HepG2 (cell line): ENCODE results near the gene DNAJC2. TPM values are rescaled to one million over a fixed set of nuclear protein-coding genes. Genes with fewer than 3 reads are reported as not detected.
A peak's percentile ranks its signal among the peaks of the same experiment; 100 is the strongest.

ENCODE experiments used
- ATAC-seq: fragments of 200-7000 bp; cut with Tn5 transposase; 3 replicates; pipeline ENCODE4 v1.9.1; 2020; ENCODE audit warnings: mild to moderate bottlenecking, moderate library complexity
- BruUV-seq: library from RNA; stranded (reverse); fragments of 400-500 nt; replicated peaks from 2 replicates; lab custom pipeline; 2021; lab: Mats Ljungman, UMichigan
- CTCF ChIA-PET: fragments of 300-600 bp; formaldehyde crosslinking; extraction: SDS; loops from one replicate; lab custom pipeline; 2021; ENCODE audit warnings: low total read pairs, inconsistent platforms, low intra/inter-chr PET ratio; lab: Yijun Ruan, JAX
- POLR2A ChIA-PET: fragments of 350-600 bp; sonication (Branson Sonifier 250); formaldehyde crosslinking; loops from one replicate; lab custom pipeline; 2020; ENCODE audit warnings: antibody characterized with exemption, inconsistent platforms; lab: Yijun Ruan, JAX
- DNase-seq: peaks from one replicate; pipeline ENCODE4 v3.0.0-alpha.2; 2015; ENCODE audit warnings: low spot score
- FAIRE-seq: peaks from 3 replicates; lab custom pipeline; 2011; peaks lifted over from hg19 to GRCh38; lab: Jason Lieb, UNC
- H2AFZ ChIP-seq: one replicate; pipeline ENCODE4 v1.6.1; 2011; ENCODE audit warnings: low read length, inconsistent platforms
- H3K27ac ChIP-seq: fragments of 300-600 bp; 3 replicates; pipeline ENCODE4 v1.8.0; 2011; ENCODE audit warnings: mixed run types, mild to moderate bottlenecking, mixed read lengths, low read length, inconsistent platforms; ENCODE audit not compliant: insufficient read depth; ENCODE audit errors: extremely low read length
- H3K27me3 ChIP-seq, 2 experiments: fragments of 200-600 bp in 1 of 2; 2 replicates in 1 of 2; 3 replicates in 1 of 2; pipeline versions ENCODE4 v1.6.0 to v1.8.0; 2011; ENCODE audit warnings: low read length in 2 of 2, mild to moderate bottlenecking in 2 of 2, moderate library complexity in 2 of 2, inconsistent platforms in 1 of 2; ENCODE audit not compliant: insufficient read depth in 2 of 2, control insufficient read depth in 1 of 2
- H3K36me3 ChIP-seq, 2 experiments: fragments of 200-600 bp in 1 of 2; replicated peaks in 1 of 2; 2 replicates in 1 of 2; 3 replicates in 1 of 2; pipeline versions ENCODE4 v1.5.1 to v1.8.0; 2011; ENCODE audit warnings: low read length in 2 of 2, inconsistent platforms in 1 of 2; ENCODE audit not compliant: insufficient read depth in 2 of 2, control insufficient read depth in 1 of 2
- H3K4me1 ChIP-seq: 2 replicates; pipeline ENCODE4 v1.5.1; 2012; ENCODE audit warnings: low read length, inconsistent platforms; ENCODE audit not compliant: insufficient read depth
- H3K4me2 ChIP-seq: 2 replicates; pipeline ENCODE4 v1.6.0; 2011; ENCODE audit warnings: low read depth, low read length, inconsistent platforms
- H3K4me3 ChIP-seq, 3 experiments: fragments of 200-600 bp in 1 of 3; sonication (generic), shearing (Covaris generic) in 1 of 3; replicated peaks in 1 of 3; 2 replicates each; pipeline ENCODE4 v1.5.1; 2011 to 2016; ENCODE audit warnings: low read length in 3 of 3, inconsistent platforms in 2 of 3, low read depth in 2 of 3, mild to moderate bottlenecking in 2 of 3, control low read depth in 1 of 3, mixed read lengths in 1 of 3; ENCODE audit not compliant: insufficient read depth in 1 of 3
- H3K79me2 ChIP-seq: one replicate; pipeline ENCODE4 v1.6.1; 2011; ENCODE audit warnings: low read length, inconsistent platforms; ENCODE audit not compliant: insufficient read depth
- H3K9ac ChIP-seq: 2 replicates; pipeline ENCODE4 v1.6.0; 2011; ENCODE audit warnings: mild to moderate bottlenecking, low read depth, low read length, inconsistent platforms; ENCODE audit not compliant: insufficient read depth
- H3K9me3 ChIP-seq: 2 replicates; pipeline ENCODE4 v1.5.1; 2012; ENCODE audit warnings: mild to moderate bottlenecking, low read length
- H4K20me1 ChIP-seq: 2 replicates; pipeline ENCODE4 v1.6.0; 2011; ENCODE audit warnings: inconsistent platforms, mild to moderate bottlenecking, low read length, moderate library complexity; ENCODE audit not compliant: insufficient read depth
- ELF1 ChIP-seq: sonication (generic); formaldehyde crosslinking; IDR thresholded peaks from 2 replicates; pipeline ENCODE4 v1.4.0; 2020; ENCODE audit warnings: missing genetic modification reagents
- KAT2B ChIP-seq: fragments of 150-350 bp; IDR thresholded peaks from 2 replicates; pipeline ENCODE4 v1.6.1; 2014; ENCODE audit warnings: low read depth, low read length, borderline replicate concordance
- KDM5A ChIP-seq: fragments of 200-600 bp; sonication (generic); IDR thresholded peaks from 2 replicates; pipeline ENCODE4 v1.7.0; 2018; ENCODE audit warnings: antibody characterized with exemption, mild to moderate bottlenecking, low read length, borderline replicate concordance
- KLF16 ChIP-seq, 2 experiments: sonication (generic) in 1 of 2; formaldehyde crosslinking in 1 of 2; IDR thresholded peaks; 2 replicates each; pipeline versions ENCODE4 v1.6.1 to v1.8.0; 2016 to 2023; ENCODE audit warnings: missing genetic modification reagents in 2 of 2, missing compliant biosample characterization in 1 of 2
- NFIC ChIP-seq: IDR thresholded peaks from 2 replicates; pipeline ENCODE4 v1.6.1; 2012; ENCODE audit warnings: mild to moderate bottlenecking, low read length, inconsistent platforms
- PRPF4 ChIP-seq: fragments of 200-400 bp; formaldehyde crosslinking; IDR thresholded peaks from 2 replicates; pipeline ENCODE4 v1.6.1; 2016; ENCODE audit warnings: low read length, low read depth; ENCODE audit not compliant: poor library complexity, severe bottlenecking
- SAP130 ChIP-seq: IDR thresholded peaks from 2 replicates; pipeline ENCODE4 v1.6.1; 2016; ENCODE audit warnings: low read depth
- SRSF4 ChIP-seq: fragments of 200-400 bp; formaldehyde crosslinking; IDR thresholded peaks from one replicate; pipeline ENCODE4 v1.6.1; 2018; ENCODE audit warnings: mild to moderate bottlenecking, low read depth, low read length, moderate library complexity; ENCODE audit not compliant: poor library complexity, severe bottlenecking
- ZKSCAN8 ChIP-seq: IDR thresholded peaks from 2 replicates; pipeline ENCODE4 v1.6.1; 2016; ENCODE audit warnings: borderline replicate concordance, missing genetic modification reagents, missing compliant biosample characterization
- ZMYM3 ChIP-seq: sonication (generic); formaldehyde crosslinking; IDR thresholded peaks from 2 replicates; pipeline ENCODE4 v1.5.1; 2020; ENCODE audit warnings: mild to moderate bottlenecking, missing genetic modification reagents
- ZNF354B ChIP-seq: sonication (generic); formaldehyde crosslinking; IDR thresholded peaks from 2 replicates; pipeline ENCODE4 v1.8.0; 2022; ENCODE audit warnings: mild to moderate bottlenecking, missing genetic modification reagents
- ZNF720 ChIP-seq: sonication (generic); formaldehyde crosslinking; IDR thresholded peaks from 2 replicates; pipeline ENCODE4 v1.4.0; 2020; ENCODE audit warnings: missing genetic modification reagents
- WGBS: methylation state at CpG from one replicate; pipeline ENCODE4 v1.1.6; 2017; ENCODE audit warnings: low lambda C conversion rate; 5-methylcytosine and 5-hydroxymethylcytosine counted together
- in situ Hi-C: cut with HindIII; loops from 2 replicates; pipeline ENCODE4 v1.10.0; 2017; ENCODE audit warnings: low pct_unique_long_range_greater_than_20kb; ENCODE audit not compliant: extremely low pct_ligation_motif_present
- intact Hi-C: fragments of 100-400 bp; cut with micrococcal nuclease; formaldehyde crosslinking; loops from one replicate; pipeline ENCODE4 v1.10.0; 2022; ENCODE audit not compliant: unreplicated experiment
- polyA plus RNA-seq, 8 experiments: library from polyadenylated mRNA; depleted of rRNA in 3 of 8; stranded (reverse) in 7 of 8; unstranded in 1 of 8; fragments of >200 nt; fragmentation: Illumina TruSeq in 4 of 8; extraction: Trizol in 4 of 8; gene quantifications; 2 replicates each; pipeline versions ENCODE4 v1.2.1 to v1.2.3, GENCODE V29; 2011 to 2016; ENCODE audit warnings: low read depth in 4 of 8, missing spikeins in 1 of 8, mixed read lengths in 1 of 8; ENCODE audit not compliant: insufficient read depth in 1 of 8
- total RNA-seq, 5 experiments: library from RNA; depleted of rRNA; stranded (reverse); fragments of >200 nt; fragmentation: Illumina TruSeq; extraction: Trizol; gene quantifications; 2 replicates each; pipeline ENCODE4 v1.2.3, GENCODE V29; 2016; ENCODE audit warnings: low read depth in 1 of 5
- TF ChIP-seq, protein P1 (sequence below): sonication (generic); formaldehyde crosslinking; IDR thresholded peaks from 2 replicates; pipeline ENCODE4 v1.4.0; 2020; ENCODE audit warnings: missing genetic modification reagents, borderline replicate concordance
- TF ChIP-seq, protein P2 (sequence below): sonication (generic); formaldehyde crosslinking; IDR thresholded peaks from 2 replicates; pipeline ENCODE4 v1.8.0; 2022; ENCODE audit warnings: missing genetic modification reagents, mild to moderate bottlenecking, moderate library complexity, borderline replicate concordance
- TF ChIP-seq, protein P3 (sequence below): sonication (generic); formaldehyde crosslinking; conservative IDR thresholded peaks from 2 replicates; pipeline ENCODE4 v1.4.0; 2020; ENCODE audit warnings: missing genetic modification reagents
- TF ChIP-seq, protein P4 (sequence below): sonication (generic); formaldehyde crosslinking; conservative IDR thresholded peaks from 2 replicates; pipeline ENCODE4 v1.8.0; 2022; ENCODE audit warnings: low read depth, missing genetic modification reagents

DNAJC2 gene
- total and polyA plus RNA-seq, 2 of the 13 experiments (the other 11 are each of a cell fraction or from before 2014, with no cell fraction given) = 19.6 to 42.0 TPM

DNA sequence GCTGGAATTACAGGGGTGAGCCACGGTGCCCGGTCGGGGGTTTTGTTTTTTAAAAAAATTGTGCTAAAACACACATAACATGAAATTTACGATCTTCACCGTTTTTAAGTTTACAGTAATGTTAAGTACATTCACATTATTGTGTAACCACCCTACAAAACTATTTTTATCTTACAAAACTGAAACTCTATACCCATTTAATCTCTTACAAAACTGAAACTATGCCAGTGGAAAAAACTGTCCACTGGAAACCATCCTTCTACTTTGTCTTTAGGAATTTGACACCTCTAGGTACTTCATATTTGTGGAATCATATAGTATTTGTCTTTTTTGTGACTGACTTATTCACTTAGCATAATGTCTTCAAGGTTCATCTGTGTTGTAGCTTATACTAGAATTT is 1.8 kb upstream of the DNAJC2 start:
- in situ Hi-C loops (loop anchor here (10.0 kb wide), 1 partner anchor 58 kb away; no protein-coding TSS in a partner anchor), intact Hi-C loops (no loop called here)
- H3K36me3 ChIP-seq = peaks cover 0 to 9% of the 10 kb centered on the region in 2 experiments; a peak in 3 of 5 replicates
- DNase-seq (no peak), ATAC-seq (no peak), FAIRE-seq (no peak)
- H3K4me2 ChIP-seq = peak overlapping the region; percentile 88
- no peak overlapping the region for H3K27ac ChIP-seq
- CTCF ChIA-PET = no interaction called here
- no peaks in the 10 kb centered on the region; a peak in 1 of 5 replicates for H3K27me3 ChIP-seq
- no TSS peak for BruUV-seq
- POLR2A ChIA-PET = no interaction called here
- peaks cover 56% of the 10 kb centered on the region for H3K4me1 ChIP-seq
- no peak overlapping the region for H3K4me3 ChIP-seq
- H4K20me1 ChIP-seq = peaks cover 7% of the 10 kb centered on the region; the same call in 1 of the 2 replicates
- H3K79me2 ChIP-seq = peaks cover 70% of the 10 kb centered on the region
- H2AFZ ChIP-seq = peak overlapping the region; percentile 42
- no peaks in the 10 kb centered on the region for H3K9me3 ChIP-seq
- 96% methylated on average over 5 of the region's 5 CpGs for WGBS
- H3K9ac ChIP-seq = no peak overlapping the region
- TF ChIP-seq, protein P1, sequence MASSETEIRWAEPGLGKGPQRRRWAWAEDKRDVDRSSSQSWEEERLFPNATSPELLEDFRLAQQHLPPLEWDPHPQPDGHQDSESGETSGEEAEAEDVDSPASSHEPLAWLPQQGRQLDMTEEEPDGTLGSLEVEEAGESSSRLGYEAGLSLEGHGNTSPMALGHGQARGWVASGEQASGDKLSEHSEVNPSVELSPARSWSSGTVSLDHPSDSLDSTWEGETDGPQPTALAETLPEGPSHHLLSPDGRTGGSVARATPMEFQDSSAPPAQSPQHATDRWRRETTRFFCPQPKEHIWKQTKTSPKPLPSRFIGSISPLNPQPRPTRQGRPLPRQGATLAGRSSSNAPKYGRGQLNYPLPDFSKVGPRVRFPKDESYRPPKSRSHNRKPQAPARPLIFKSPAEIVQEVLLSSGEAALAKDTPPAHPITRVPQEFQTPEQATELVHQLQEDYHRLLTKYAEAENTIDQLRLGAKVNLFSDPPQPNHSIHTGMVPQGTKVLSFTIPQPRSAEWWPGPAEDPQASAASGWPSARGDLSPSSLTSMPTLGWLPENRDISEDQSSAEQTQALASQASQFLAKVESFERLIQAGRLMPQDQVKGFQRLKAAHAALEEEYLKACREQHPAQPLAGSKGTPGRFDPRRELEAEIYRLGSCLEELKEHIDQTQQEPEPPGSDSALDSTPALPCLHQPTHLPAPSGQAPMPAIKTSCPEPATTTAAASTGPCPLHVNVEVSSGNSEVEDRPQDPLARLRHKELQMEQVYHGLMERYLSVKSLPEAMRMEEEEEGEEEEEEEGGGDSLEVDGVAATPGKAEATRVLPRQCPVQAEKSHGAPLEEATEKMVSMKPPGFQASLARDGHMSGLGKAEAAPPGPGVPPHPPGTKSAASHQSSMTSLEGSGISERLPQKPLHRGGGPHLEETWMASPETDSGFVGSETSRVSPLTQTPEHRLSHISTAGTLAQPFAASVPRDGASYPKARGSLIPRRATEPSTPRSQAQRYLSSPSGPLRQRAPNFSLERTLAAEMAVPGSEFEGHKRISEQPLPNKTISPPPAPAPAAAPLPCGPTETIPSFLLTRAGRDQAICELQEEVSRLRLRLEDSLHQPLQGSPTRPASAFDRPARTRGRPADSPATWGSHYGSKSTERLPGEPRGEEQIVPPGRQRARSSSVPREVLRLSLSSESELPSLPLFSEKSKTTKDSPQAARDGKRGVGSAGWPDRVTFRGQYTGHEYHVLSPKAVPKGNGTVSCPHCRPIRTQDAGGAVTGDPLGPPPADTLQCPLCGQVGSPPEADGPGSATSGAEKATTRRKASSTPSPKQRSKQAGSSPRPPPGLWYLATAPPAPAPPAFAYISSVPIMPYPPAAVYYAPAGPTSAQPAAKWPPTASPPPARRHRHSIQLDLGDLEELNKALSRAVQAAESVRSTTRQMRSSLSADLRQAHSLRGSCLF = no peak
- no peak for TF ChIP-seq SAP130
- TF ChIP-seq NFIC = no peak
- TF ChIP-seq ZMYM3 (CRISPR knock-in tag) = no peak
- TF ChIP-seq, protein P2, sequence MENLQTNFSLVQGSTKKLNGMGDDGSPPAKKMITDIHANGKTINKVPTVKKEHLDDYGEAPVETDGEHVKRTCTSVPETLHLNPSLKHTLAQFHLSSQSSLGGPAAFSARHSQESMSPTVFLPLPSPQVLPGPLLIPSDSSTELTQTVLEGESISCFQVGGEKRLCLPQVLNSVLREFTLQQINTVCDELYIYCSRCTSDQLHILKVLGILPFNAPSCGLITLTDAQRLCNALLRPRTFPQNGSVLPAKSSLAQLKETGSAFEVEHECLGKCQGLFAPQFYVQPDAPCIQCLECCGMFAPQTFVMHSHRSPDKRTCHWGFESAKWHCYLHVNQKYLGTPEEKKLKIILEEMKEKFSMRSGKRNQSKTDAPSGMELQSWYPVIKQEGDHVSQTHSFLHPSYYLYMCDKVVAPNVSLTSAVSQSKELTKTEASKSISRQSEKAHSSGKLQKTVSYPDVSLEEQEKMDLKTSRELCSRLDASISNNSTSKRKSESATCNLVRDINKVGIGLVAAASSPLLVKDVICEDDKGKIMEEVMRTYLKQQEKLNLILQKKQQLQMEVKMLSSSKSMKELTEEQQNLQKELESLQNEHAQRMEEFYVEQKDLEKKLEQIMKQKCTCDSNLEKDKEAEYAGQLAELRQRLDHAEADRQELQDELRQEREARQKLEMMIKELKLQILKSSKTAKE (CRISPR knock-in tag) = no peak
- TF ChIP-seq KAT2B = no peak
- TF ChIP-seq KLF16 (CRISPR knock-in tag; IDR thresholded peaks at IDR 0.05) = no peak
- no peak for TF ChIP-seq KDM5A
- no peak for TF ChIP-seq ZNF354B (CRISPR knock-in tag)
- TF ChIP-seq ZNF720 (CRISPR knock-in tag) = no peak
- no peak for TF ChIP-seq ZKSCAN8 (CRISPR knock-in tag)
- TF ChIP-seq, protein P3, sequence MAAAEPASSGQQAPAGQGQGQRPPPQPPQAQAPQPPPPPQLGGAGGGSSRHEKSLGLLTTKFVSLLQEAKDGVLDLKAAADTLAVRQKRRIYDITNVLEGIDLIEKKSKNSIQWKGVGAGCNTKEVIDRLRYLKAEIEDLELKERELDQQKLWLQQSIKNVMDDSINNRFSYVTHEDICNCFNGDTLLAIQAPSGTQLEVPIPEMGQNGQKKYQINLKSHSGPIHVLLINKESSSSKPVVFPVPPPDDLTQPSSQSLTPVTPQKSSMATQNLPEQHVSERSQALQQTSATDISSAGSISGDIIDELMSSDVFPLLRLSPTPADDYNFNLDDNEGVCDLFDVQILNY (CRISPR knock-in tag) = no peak
- TF ChIP-seq, protein P4, sequence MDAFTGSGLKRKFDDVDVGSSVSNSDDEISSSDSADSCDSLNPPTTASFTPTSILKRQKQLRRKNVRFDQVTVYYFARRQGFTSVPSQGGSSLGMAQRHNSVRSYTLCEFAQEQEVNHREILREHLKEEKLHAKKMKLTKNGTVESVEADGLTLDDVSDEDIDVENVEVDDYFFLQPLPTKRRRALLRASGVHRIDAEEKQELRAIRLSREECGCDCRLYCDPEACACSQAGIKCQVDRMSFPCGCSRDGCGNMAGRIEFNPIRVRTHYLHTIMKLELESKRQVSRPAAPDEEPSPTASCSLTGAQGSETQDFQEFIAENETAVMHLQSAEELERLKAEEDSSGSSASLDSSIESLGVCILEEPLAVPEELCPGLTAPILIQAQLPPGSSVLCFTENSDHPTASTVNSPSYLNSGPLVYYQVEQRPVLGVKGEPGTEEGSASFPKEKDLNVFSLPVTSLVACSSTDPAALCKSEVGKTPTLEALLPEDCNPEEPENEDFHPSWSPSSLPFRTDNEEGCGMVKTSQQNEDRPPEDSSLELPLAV (CRISPR knock-in tag) = no peak
- no peak for TF ChIP-seq PRPF4
- TF ChIP-seq ELF1 = no peak
- TF ChIP-seq SRSF4 = no peak
